C4-2B (cell line): ENCODE measurements around the gene SNTG2.

Experiments
- H3K27ac ChIP-seq: fragments of 450-650 bp; 2 replicates; pipeline ENCODE4 v1.5.1; 2017
- ZFX ChIP-seq: fragments of 450-650 bp; IDR thresholded peaks from 2 replicates; pipeline ENCODE4 v1.6.1; 2017
- TF ChIP-seq, protein P1 (sequence below): fragments of 450-650 bp; conservative IDR thresholded peaks from 2 replicates; pipeline ENCODE4 v1.5.1; 2017; ENCODE audit warnings: mild to moderate bottlenecking

SNTG2 gene

DNA sequence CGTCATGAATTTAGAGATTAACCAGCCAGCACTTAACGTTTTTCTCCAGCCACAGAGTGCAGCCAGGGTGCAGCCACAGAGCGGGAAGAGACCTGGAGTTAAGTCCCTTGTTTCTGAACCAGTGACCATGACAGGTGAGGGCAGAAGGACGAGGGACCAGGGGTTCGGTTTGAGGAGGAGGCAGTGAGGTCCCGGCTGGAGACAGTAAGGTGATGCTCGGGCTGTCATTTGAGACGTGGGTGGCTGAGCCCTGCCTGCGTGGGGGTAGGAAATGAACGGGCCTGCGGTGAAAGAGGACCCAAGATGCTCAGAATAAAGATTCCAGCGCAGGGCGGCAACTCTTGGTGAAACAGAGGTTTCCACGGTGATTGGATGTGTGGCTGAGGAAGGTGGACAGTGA, 205.9 kb downstream of the SNTG2 start:
- H3K27ac ChIP-seq: no peak overlapping the region
- TF ChIP-seq ZFX: no peak
- TF ChIP-seq, protein P1, sequence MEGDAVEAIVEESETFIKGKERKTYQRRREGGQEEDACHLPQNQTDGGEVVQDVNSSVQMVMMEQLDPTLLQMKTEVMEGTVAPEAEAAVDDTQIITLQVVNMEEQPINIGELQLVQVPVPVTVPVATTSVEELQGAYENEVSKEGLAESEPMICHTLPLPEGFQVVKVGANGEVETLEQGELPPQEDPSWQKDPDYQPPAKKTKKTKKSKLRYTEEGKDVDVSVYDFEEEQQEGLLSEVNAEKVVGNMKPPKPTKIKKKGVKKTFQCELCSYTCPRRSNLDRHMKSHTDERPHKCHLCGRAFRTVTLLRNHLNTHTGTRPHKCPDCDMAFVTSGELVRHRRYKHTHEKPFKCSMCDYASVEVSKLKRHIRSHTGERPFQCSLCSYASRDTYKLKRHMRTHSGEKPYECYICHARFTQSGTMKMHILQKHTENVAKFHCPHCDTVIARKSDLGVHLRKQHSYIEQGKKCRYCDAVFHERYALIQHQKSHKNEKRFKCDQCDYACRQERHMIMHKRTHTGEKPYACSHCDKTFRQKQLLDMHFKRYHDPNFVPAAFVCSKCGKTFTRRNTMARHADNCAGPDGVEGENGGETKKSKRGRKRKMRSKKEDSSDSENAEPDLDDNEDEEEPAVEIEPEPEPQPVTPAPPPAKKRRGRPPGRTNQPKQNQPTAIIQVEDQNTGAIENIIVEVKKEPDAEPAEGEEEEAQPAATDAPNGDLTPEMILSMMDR: no peak

DNA sequence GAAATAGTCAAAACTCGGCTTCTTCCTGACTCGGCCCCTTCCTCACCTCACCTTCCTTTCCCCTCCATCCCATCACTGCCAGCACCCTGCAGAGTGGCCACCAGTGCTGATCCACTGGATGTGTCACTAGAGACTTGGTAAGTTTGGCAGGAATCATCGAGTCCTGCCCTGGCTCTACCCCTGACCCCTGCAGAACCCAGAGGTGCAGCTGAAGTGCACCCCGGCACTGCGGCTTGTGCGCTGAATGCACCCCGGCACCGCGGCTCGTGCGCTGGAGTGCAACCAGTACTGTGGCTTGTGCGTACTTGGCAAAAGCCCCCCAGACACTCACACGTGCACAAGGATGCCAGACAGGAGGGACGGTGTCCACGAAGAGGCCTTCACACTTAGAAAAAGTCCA, 206.5 kb downstream of the SNTG2 start:
- TF ChIP-seq, protein P1: no peak
- TF ChIP-seq ZFX: no peak
- H3K27ac ChIP-seq: no peak overlapping the region

DNA sequence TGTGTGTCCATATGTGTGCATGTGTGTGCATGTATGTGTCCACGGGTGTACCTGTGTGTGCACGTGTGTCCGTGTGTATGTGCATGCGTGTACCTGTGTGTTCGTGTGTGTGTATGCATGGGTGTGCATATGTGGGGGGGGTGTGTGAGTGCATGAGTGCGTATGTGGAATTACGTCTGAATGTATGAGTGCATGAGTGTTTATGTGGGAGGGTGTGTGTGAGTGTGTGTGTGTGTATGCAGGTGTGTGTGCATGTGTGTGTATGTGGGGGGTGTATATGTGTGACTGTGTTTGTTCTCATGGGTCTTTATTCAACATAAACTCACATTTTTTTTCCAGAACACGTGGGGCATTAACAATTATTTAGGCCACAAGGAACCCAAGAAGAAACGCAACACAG, 208.4 kb downstream of the SNTG2 start:
- H3K27ac ChIP-seq: no peak overlapping the region
- TF ChIP-seq ZFX: no peak
- TF ChIP-seq, protein P1: no peak

DNA sequence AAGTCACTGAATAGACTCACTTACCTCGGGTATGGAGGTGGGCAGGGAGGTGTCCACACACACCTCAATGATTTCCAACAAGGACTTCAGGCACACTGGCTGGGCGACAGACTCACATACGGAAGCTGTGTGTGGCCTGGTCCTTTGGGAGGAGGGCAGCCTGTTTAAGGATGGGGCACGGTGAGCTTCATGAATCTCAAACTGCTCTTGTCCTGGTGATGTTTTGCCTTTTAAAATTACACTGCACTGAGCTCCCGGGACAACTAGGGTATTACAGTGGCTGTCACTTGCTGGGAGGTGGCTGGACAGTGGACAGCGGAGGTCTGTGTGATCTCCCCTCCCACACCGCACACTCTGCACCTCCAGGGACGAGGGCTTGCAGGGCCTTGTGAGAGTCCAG, 211.6 kb downstream of the SNTG2 start:
- TF ChIP-seq ZFX: no peak
- TF ChIP-seq, protein P1: no peak
- no peak overlapping the region for H3K27ac ChIP-seq

DNA sequence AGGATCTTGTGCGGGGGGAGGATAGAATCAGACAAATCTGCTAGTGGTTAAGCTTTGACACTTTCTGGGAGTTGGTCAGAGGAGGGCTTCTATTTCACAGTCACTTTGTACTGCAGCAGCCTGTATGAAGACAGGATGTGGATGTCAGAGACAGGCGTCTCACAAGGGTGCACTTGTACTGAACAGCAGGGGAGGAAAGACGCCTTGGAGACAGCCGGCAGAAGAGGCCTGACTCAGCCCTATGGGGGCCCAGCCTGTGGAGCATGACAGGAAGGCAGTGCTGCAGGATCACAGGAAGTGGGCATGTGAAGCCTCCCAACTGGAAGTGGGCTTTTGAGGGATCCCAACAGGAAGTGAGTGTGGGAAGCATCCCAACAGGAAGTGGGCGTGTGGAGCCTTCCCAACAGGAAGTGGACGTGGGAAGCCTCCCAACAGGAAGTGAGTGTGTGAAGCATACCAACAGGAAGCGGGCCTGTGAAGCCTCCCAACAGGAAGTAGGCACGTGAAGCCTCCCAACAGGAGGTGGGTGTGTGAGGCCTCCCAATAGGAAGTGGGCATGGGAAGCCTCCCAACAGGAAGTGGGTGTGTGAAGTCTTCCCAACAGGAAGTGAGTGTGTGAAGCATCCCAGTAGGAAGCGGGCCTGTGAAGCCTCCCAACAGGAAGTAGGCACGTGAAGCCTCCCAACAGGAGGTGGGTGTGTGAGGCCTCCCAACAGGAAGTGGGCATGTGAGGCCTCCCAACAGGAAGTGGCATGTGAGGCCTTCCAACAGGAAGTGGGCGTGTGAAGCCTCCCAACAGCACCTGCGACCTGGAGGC, 212.3 kb downstream of the SNTG2 start:
- H3K27ac ChIP-seq: no peak overlapping the region
- TF ChIP-seq, protein P1: no peak
- TF ChIP-seq ZFX: no peak

DNA sequence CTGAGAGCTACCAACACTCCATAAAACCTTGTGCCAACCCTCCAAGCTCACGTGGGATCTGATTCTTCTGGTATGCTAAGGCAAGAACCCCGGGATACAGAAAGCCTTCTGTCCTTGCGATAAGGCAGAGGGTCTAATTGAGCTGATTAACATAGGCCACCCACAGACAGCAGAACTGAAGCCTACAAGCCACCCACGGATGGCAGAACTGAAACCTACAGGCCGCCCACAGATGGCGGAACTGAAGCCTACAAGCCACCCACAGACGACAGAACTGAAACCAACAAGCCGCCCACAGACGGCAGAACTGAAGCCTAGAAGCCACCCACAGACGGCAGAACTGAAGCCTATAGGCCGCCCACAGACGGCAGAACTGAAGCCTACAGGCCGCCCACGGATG, 216.3 kb downstream of the SNTG2 start:
- TF ChIP-seq, protein P1: no peak
- no peak for TF ChIP-seq ZFX
- no peak overlapping the region for H3K27ac ChIP-seq

DNA sequence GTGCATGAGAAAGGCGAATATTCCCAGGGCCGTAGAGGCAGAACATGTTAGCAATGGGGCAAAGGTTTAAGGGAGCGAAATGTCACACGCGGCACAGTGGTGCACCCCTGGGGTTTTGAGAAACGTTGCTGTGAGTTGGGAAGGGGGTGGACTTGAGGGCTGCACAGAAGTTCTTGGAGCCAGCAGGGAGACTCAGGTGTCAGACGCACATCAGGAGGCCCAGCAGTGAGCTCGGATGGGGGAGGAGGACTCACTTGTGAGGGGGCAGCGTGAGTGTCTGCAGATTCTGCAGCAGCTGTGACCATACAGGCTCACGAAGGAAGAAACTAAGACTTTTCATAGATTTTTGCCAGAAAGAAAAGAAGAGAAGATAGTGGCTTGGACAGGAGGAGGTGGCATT, 218.2 kb downstream of the SNTG2 start:
- no peak overlapping the region for H3K27ac ChIP-seq
- TF ChIP-seq, protein P1: no peak
- no peak for TF ChIP-seq ZFX
